CD4-positive, alpha-beta T cell treated with Interleukin-6 for 4 hours (primary cell): ENCODE data around the gene RSF1.
"Not testable (repeated sequence)": the region's sequence is repeated elsewhere in the genome, so short reads cannot be mapped to it uniquely, and the experiment has no call there.

Source experiments
- DNase-seq: peaks from one replicate; pipeline ENCODE4 v3.0.0-alpha.2; 2020; ENCODE audit warnings: mixed read lengths

RSF1 gene

GRCh38 chr11:77820565-77821348, at the start of gene RSF1, which contains the start of gene AAMDC:
Gene RSF1, minus strand, starts transcription at chr11:77820722. Its CDS starts 8 bp downstream, at chr11:77820714.
Gene AAMDC, plus strand, starts transcription at chr11:77821144. Its CDS starts 21,353 bp downstream, at chr11:77842497.
- DNase-seq = peak; percentile 99

GRCh38 chr11:77868744-77869143, 48.2 kb upstream of the RSF1 start:
- no peak for DNase-seq

GRCh38 chr11:77866336-77866735, 45.8 kb upstream of the RSF1 start:
- no peak for DNase-seq

GRCh38 chr11:77865805-77866204, 45.3 kb upstream of the RSF1 start:
- DNase-seq = no peak

- DNase-seq = not testable (repeated sequence)
These were observed 40.9 kb upstream of the RSF1 start for GRCh38 chr11:77861444-77861843.

GRCh38 chr11:77857906-77858457, 37.5 kb upstream of the RSF1 start:
- not testable (repeated sequence) for DNase-seq

GRCh38 chr11:77854838-77855237, 34.3 kb upstream of the RSF1 start:
- no peak for DNase-seq

GRCh38 chr11:77851503-77851902, 31.0 kb upstream of the RSF1 start:
- DNase-seq = no peak

GRCh38 chr11:77843700-77844099, 23.2 kb upstream of the RSF1 start:
- DNase-seq = not testable (repeated sequence)

- no peak for DNase-seq
These were observed 22.1 kb upstream of the RSF1 start for GRCh38 chr11:77842441-77843121.

GRCh38 chr11:77833302-77833701, 12.8 kb upstream of the RSF1 start:
- no peak for DNase-seq

GRCh38 chr11:77828926-77829325, 8.4 kb upstream of the RSF1 start:
- no peak for DNase-seq

GRCh38 chr11:77823775-77824174, 3.3 kb upstream of the RSF1 start:
- no peak for DNase-seq

GRCh38 chr11:77822126-77822525, 1.6 kb upstream of the RSF1 start:
- not testable (repeated sequence) for DNase-seq

- DNase-seq = peak; percentile 27
These were observed 878 bp upstream of the RSF1 start for GRCh38 chr11:77821349-77821851.

- DNase-seq = peak; percentile 36
These were observed 479 bp downstream of the RSF1 start for GRCh38 chr11:77819921-77820564.

GRCh38 chr11:77819411-77819920, 1.1 kb downstream of the RSF1 start:
- DNase-seq = peak; percentile 89

- no peak for DNase-seq
These were observed 5.1 kb downstream of the RSF1 start for GRCh38 chr11:77815459-77815858.

GRCh38 chr11:77814848-77815247, 5.7 kb downstream of the RSF1 start:
- DNase-seq = no peak

- DNase-seq = no peak
These were observed 7.3 kb downstream of the RSF1 start for GRCh38 chr11:77813256-77813655.

- DNase-seq = no peak
These were observed 13.5 kb downstream of the RSF1 start for GRCh38 chr11:77806993-77807392.

GRCh38 chr11:77806415-77806814, 14.1 kb downstream of the RSF1 start:
- no peak for DNase-seq

- DNase-seq = no peak
These were observed 19.0 kb downstream of the RSF1 start for GRCh38 chr11:77801477-77801876.
